Measurements from ENCODE around the gene KRTAP27-1. TPM values are rescaled to one million over a fixed set of nuclear protein-coding genes. Genes with fewer than 3 reads are reported as not detected.

KRTAP27-1 gene, protein sequence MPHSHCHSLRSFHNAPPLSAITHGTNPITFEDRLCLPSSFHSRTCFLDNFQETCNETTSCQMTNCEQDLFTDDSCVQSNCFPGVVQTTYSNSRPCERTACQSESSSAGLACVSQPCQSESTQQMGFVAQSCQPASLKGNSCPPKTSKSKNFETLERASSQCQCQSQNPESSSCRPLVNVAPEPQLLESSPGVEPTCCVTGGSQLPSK
- total RNA-seq, result not detected in 2 replicates

DNA sequence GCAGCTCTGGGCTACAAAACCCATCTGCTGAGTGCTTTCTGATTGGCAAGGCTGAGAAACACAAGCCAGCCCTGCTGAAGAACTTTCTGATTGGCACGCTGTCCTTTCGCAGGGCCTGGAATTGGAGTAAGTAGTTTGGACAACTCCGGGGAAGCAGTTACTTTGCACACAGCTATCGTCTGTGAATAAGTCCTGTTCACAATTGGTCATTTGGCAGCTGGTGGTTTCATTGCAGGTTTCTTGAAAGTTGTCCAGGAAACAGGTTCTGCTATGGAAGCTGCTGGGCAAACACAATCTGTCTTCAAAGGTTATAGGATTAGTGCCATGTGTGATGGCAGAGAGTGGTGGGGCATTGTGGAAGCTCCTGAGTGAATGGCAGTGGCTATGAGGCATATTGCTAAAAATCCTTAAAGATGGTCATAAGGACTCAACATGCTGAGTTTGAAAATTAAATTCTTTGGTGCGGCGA lies at the start of gene KRTAP27-1:
TSS of gene KRTAP27-1 (minus strand) at position 419 of the 469 bp plus-strand sequence. CDS start at position 393, 26 bp downstream.
- H3K4me3 Mint-ChIP-seq, result no peak within 1 kb of the TSS
- H3K36me3 Mint-ChIP-seq (ENCODE audit: low read depth), result no peaks in the 10 kb centered on the region

DNA sequence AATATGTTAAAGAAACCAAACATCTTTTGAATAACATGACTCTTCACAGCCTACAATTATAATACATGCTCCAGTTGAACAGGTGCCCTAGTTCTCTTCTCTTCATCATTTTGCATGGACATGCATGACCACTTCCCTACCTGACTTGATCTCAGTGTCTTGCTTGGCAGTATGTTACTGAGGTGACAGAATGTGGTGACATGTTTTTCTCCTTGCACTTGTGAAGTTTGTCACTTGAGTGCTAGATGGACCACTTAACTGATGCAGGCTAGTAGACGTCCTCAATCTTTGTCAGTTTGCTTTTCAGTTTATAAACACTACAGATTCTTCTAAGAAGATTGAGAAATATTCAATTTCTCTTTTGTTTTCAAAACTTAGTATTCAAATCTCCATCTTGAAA lies 44.7 kb upstream of the KRTAP27-1 start:
- no peak overlapping the region for H3K4me3 Mint-ChIP-seq
- H3K27ac Mint-ChIP-seq, result no peak overlapping the region
- H3K9me3 Mint-ChIP-seq, result no peaks in the 10 kb centered on the region
- H3K4me1 Mint-ChIP-seq, result no peaks in the 10 kb centered on the region
- intact Hi-C loops (cut with micrococcal nuclease), result no loop called here
- DNase-seq, result no peak
- no peaks in the 10 kb centered on the region for H3K36me3 Mint-ChIP-seq (ENCODE audit: low read depth)
- H3K27me3 Mint-ChIP-seq, result no peaks in the 10 kb centered on the region

More for the DNA sequence above, at the start of gene KRTAP27-1:
- intact Hi-C loops (cut with micrococcal nuclease), result no loop called here
- no peaks in the 10 kb centered on the region for H3K27me3 Mint-ChIP-seq
- H3K27ac Mint-ChIP-seq, result no peak within 1 kb of the TSS
- no peaks in the 10 kb centered on the region for H3K4me1 Mint-ChIP-seq
- H3K9me3 Mint-ChIP-seq, result no peaks in the 10 kb centered on the region
- no peak for DNase-seq

DNA sequence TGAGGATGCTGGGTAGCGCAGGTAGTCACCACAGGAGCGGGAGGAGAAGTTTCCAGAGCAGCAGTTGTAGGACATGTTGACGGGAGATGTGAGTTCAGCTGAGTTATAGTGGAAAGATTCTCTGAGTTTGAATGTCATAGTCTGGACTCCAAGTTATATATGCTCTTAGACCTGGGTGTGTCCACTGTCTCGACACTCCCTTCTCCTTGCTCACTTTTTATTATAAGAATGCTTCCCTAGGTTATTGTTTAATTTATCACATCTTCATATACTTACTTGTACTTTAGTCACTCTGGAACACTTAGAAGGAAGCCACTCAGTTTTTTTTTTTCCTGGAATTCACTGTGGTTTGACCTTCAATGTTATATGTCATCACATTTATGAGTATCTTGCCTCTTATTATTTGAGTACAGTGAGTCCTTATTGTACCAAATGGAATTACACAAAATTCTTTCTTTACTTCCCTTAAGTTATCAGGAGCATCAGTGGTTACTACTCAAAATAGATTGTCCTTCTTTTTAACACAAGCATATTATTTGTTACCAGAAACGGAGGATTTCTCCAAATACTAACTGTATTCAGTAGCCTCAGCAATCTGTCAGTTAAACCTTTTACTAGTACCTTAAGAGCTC lies 34.8 kb upstream of the KRTAP27-1 start, which contains the start of gene KRTAP13-2:
TSS of gene KRTAP13-2 (minus strand) at position 133 of the 632 bp plus-strand sequence. CDS start at position 75, 58 bp downstream.
- intact Hi-C loops (cut with micrococcal nuclease), result no loop called here
- no peak for DNase-seq

DNA sequence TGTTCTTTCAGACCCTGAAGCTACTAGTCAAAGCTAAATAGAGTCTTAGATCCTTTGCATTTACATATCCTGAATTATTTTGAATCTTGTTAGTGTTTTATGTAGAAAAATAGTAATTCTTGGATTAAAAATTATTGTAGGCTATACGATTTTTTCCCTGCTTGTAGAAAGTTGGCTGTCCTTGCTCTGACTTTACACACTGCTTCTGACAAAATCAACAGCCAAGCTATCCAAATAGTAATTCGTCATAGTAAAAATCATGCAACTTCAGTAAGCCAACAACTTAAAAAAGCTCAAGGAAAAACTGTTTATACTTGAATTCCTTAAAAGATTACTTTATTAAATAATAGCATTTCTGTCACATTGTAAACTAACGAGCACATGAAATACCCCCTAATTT lies 18.4 kb upstream of the KRTAP27-1 start:
- H3K9me3 Mint-ChIP-seq, result no peaks in the 10 kb centered on the region
- H3K4me1 Mint-ChIP-seq, result no peaks in the 10 kb centered on the region
- H3K4me3 Mint-ChIP-seq, result no peak overlapping the region
- no peaks in the 10 kb centered on the region for H3K27me3 Mint-ChIP-seq
- H3K36me3 Mint-ChIP-seq (ENCODE audit: low read depth), result no peaks in the 10 kb centered on the region
- intact Hi-C loops (cut with micrococcal nuclease), result no loop called here
- no peak overlapping the region for H3K27ac Mint-ChIP-seq
- no peak for DNase-seq

More for the DNA sequence above, 34.8 kb upstream of the KRTAP27-1 start, which contains the start of gene KRTAP13-2:
- Mint-ChIP-seq H3K36me3 (ENCODE audit: low read depth) (no peaks in the 10 kb centered on the region), H3K27me3 (no peaks in the 10 kb centered on the region), H3K9me3 (no peaks in the 10 kb centered on the region), H3K27ac (no peak within 1 kb of the TSS), H3K4me3 (no peak within 1 kb of the TSS), H3K4me1 (no peaks in the 10 kb centered on the region)

DNA sequence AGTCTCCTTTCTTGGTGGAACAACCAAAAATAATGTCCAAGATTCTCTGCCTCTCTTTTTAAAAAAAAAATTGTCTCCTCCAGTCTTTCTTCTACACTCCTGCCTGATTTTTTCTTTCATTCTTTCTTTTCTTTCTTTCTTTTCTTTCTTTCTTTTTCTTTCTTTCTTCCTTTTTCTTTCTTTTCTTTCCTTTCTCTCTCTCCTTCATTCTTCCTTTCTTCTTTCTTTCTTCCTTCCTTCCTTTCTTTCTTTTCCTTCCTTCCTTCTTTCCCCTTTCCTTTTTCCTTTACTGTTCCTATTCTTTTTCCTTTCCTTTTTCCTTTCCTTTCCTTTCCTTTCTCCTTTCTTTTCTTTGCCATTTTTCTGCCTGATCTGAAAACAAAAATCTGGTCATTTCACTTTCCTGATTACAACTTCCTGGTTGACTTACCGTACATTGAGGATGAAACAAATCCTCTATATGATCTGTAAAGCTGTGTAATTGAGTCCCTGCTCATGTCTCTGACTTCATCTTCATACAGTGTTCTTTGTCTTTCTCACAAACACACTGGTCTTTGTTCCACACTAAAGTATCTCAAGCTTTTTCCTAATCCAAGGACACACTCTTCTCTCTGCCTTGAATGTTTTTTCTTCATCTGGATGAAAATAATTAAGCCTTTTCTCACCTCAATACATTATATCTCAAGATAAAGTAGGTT lies 17.0 kb upstream of the KRTAP27-1 start:
- H3K36me3 Mint-ChIP-seq (ENCODE audit: low read depth), result no peaks in the 10 kb centered on the region
- intact Hi-C loops (cut with micrococcal nuclease), result no loop called here
- no peak for DNase-seq
- H3K9me3 Mint-ChIP-seq, result no peaks in the 10 kb centered on the region
- H3K27ac Mint-ChIP-seq, result no peak overlapping the region
- no peaks in the 10 kb centered on the region for H3K4me1 Mint-ChIP-seq
- no peak overlapping the region for H3K4me3 Mint-ChIP-seq
- H3K27me3 Mint-ChIP-seq, result no peaks in the 10 kb centered on the region

DNA sequence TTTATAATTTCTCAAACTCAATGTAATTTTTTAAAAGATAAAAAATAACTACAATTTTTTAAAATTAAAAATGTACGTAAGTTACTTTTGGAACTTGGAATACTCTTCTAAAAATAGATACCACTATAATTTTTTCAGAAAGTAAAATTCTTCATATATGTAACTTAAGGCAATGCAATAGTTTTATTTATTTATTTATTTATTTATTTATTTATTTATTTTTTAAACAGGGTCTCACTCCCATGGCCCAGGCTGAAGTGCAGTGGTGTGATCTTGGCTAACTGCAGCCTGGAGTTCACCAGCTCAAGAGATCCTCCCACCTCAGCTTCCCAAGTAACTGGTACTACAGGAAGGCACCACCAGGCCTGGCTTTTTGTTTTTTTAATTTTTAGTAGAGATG lies 14.0 kb upstream of the KRTAP27-1 start:
- Mint-ChIP-seq H3K36me3 (ENCODE audit: low read depth) (no peaks in the 10 kb centered on the region), H3K27ac (no peak overlapping the region), H3K4me3 (no peak overlapping the region), H3K4me1 (no peaks in the 10 kb centered on the region), H3K9me3 (no peaks in the 10 kb centered on the region), H3K27me3 (no peaks in the 10 kb centered on the region)
- no peak for DNase-seq
- intact Hi-C loops (cut with micrococcal nuclease), result no loop called here

DNA sequence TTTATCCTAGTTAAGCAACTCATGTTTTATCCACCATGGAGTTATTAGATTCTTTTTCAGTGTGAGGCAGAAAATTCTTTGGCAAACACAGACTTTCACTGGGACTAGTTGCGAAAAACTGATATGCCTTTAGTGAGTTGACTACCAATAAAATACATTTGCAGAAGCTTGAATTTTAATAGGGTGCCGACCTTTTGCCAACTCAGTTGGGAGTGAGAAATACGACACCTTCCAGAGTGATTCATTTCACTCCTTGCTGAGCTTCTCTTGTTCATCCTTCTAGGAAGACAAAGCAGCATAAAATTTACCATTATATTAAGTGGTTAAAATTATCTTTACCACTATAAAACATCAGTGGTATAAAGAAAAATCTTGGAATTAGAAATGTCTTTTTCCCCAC lies 12.1 kb upstream of the KRTAP27-1 start:
- no peak for DNase-seq
- Mint-ChIP-seq H3K4me1 (no peaks in the 10 kb centered on the region), H3K9me3 (no peaks in the 10 kb centered on the region), H3K27ac (no peak overlapping the region), H3K4me3 (no peak overlapping the region), H3K36me3 (ENCODE audit: low read depth) (no peaks in the 10 kb centered on the region), H3K27me3 (no peaks in the 10 kb centered on the region)
- intact Hi-C loops (cut with micrococcal nuclease), result no loop called here

DNA sequence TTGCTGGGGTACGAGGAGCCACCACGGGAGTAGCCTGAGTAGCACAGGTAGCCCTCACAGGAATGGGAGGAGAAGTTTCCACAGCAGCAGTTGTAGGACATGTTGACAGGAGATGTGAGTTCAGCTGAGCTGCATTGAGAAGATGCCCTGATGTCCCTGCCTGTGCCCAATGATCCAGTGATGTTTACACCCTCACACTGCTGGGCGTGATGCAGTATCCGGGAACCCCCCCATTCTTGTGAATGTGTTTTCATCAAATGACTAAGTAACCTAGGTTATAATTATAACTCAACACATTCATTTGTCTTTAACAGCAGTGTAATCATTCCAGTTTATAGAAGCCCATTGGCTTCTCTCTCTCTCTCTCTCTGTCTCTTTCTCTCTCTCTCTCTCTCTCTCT lies 11.0 kb upstream of the KRTAP27-1 start, which contains the start of gene KRTAP23-1:
TSS of gene KRTAP23-1 (minus strand) at position 101 of the 400 bp plus-strand sequence. CDS start at position 101, 0 bp downstream.
- Mint-ChIP-seq H3K4me1 (no peaks in the 10 kb centered on the region), H3K36me3 (ENCODE audit: low read depth) (no peaks in the 10 kb centered on the region), H3K27ac (no peak within 1 kb of the TSS), H3K27me3 (no peaks in the 10 kb centered on the region), H3K9me3 (no peaks in the 10 kb centered on the region), H3K4me3 (no peak within 1 kb of the TSS)
- DNase-seq, result no peak
- intact Hi-C loops (cut with micrococcal nuclease), result no loop called here

DNA sequence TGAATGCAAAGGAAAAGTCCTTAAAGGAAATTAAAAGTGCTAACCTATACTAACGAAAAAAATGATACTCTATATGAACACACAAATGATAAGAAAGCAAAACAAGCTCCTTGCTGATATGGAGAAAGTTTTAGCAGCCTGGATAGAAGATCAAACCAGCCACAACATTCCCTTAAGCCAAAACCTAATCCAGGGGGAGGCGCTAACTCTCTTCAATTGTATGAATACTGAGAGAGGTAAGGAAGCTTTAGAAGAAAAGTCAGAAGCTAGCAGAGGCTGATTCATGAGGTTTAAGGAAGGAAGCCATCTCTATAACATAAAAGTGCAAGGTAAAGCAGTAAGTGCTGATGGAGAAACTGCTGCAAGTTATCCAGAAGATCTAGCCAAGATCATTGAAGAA lies 7.5 kb upstream of the KRTAP27-1 start:
- no peaks in the 10 kb centered on the region for H3K4me1 Mint-ChIP-seq
- intact Hi-C loops (cut with micrococcal nuclease), result no loop called here
- H3K9me3 Mint-ChIP-seq, result no peaks in the 10 kb centered on the region
- no peak overlapping the region for H3K4me3 Mint-ChIP-seq
- no peaks in the 10 kb centered on the region for H3K27me3 Mint-ChIP-seq
- no peak for DNase-seq
- no peak overlapping the region for H3K27ac Mint-ChIP-seq
- H3K36me3 Mint-ChIP-seq (ENCODE audit: low read depth), result no peaks in the 10 kb centered on the region

DNA sequence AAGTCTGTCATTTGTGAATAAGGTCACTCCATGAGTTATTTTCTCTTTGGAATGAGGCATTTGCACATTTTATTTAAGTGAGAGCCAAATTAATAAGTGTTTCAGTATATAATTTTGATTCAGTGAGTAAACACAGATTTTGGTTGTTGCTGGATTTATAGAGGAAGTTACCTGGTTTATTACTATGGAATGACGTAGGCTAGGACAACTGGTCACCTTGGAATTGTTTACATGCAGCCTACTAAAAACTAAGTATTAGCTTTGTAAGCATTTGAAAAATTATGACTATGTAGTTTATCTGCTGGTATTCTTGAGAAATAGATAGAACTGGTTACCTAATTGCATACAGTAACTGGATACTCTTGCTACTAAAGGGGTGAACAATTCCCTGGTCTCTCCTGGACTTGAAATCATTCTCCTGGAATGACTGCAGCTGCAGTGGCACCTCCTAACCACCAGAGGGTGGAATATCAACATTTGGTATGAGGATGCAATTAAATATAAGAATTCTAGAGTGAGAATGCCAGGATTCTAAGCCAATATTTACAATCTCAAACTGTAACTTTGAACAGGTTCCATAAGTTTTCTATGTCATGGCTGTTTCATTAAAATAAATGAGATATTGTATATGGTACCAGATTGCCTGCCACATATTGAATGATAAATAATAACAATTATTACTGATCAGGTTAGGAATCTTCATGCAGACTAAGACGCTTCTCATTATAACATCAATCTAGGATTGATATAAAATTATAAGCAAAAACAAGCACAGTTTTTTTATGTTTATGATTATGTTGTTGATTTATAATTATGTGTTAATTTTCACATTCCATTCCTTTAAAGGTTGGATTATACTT lies 3.5 kb upstream of the KRTAP27-1 start:
- no peaks in the 10 kb centered on the region for H3K27me3 Mint-ChIP-seq
- no peak overlapping the region for H3K27ac Mint-ChIP-seq
- H3K4me1 Mint-ChIP-seq, result no peaks in the 10 kb centered on the region
- H3K9me3 Mint-ChIP-seq, result no peaks in the 10 kb centered on the region
- no peak overlapping the region for H3K4me3 Mint-ChIP-seq
- DNase-seq, result peak; percentile 69
- H3K36me3 Mint-ChIP-seq (ENCODE audit: low read depth), result no peaks in the 10 kb centered on the region
- intact Hi-C loops (cut with micrococcal nuclease), result loop anchor here (1.0 to 5.0 kb wide), 2 partner anchors 391 to 745 kb away; no protein-coding TSS in a partner anchor

DNA sequence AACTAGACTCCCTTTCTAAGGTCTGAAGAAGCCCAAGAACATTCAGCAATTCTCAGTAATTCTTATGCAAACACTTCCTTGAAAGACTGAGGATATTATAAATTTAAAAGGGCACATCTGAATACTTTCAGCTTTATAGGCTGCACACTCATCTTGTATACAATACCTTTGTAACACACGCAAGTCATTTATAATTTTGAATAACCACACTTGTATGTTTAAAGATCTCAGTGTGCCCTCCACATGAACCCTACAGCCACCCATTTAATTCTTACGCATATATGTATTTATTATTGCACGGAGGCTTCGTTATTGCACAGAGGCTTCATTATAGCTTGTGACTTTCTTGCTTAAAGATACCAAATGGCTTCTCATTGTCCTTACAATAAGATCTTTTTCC lies 1.2 kb upstream of the KRTAP27-1 start:
- no peak overlapping the region for H3K27ac Mint-ChIP-seq
- no peak overlapping the region for H3K4me3 Mint-ChIP-seq
- intact Hi-C loops (cut with micrococcal nuclease), result no loop called here
- no peaks in the 10 kb centered on the region for H3K27me3 Mint-ChIP-seq
- H3K36me3 Mint-ChIP-seq (ENCODE audit: low read depth), result no peaks in the 10 kb centered on the region
- H3K9me3 Mint-ChIP-seq, result no peaks in the 10 kb centered on the region
- DNase-seq, result no peak
- no peaks in the 10 kb centered on the region for H3K4me1 Mint-ChIP-seq

DNA sequence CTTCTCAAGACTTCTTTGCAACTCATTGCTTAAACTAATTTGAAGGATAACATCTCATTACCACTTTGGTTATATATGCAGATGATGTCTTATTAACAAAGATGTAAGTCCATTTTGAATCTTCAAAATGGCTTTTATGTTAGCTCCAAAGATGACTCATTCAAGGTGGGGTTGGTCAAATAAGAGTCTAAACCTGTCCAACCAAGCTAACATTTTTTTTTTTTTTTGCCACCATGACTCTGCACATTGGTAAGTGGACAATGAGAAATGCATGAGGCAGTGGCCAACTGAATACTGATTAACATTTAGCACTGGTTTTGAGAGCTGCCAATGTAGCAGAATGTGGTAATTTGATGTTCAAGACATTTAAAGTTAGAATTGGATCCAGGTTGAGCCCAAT lies 278 bp upstream of the KRTAP27-1 start:
- DNase-seq, result no peak
- Mint-ChIP-seq H3K27ac (no peak overlapping the region), H3K27me3 (no peaks in the 10 kb centered on the region), H3K36me3 (ENCODE audit: low read depth) (no peaks in the 10 kb centered on the region), H3K9me3 (no peaks in the 10 kb centered on the region), H3K4me3 (no peak overlapping the region), H3K4me1 (no peaks in the 10 kb centered on the region)
- intact Hi-C loops (cut with micrococcal nuclease), result no loop called here

DNA sequence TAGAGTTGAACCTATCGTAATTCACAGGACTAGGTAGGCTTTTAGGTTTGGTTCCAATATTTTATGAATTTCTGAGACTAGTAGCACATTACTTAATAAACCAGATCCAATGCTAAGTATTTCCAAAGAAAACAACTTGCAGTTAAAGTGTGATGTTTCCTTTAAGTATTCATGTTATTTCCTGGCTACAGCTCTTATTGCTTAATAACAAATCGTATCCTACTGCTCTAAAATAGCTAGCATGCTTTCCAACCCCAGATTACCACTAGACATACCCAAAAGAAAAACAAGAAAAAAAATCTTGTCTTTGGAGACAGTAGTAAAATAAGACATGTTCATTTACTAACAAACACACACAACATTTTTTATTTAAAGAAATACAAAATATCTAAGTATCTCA lies 898 bp downstream of the KRTAP27-1 start:
- Mint-ChIP-seq H3K9me3 (no peaks in the 10 kb centered on the region), H3K4me3 (no peak overlapping the region), H3K27me3 (no peaks in the 10 kb centered on the region), H3K27ac (no peak overlapping the region), H3K4me1 (no peaks in the 10 kb centered on the region), H3K36me3 (ENCODE audit: low read depth) (no peaks in the 10 kb centered on the region)
- intact Hi-C loops (cut with micrococcal nuclease), result no loop called here
- no peak for DNase-seq
